Muscle of arm (tissue), 12 donors: ENCODE measurements around the gene PRADC1. TPM values are rescaled to one million over a fixed set of nuclear protein-coding genes. Genes with fewer than 3 reads are reported as not detected.

ENCODE experiments used
- DNase-seq: peaks from one replicate; pipeline ENCODE4 v3.0.0-alpha.2; 2013
- polyA plus RNA-seq, 12 donors: library from polyadenylated mRNA; unstranded; fragments of 120-200 nt; gene quantifications; one replicate each; pipeline ENCODE4 v1.2.1, GENCODE V29; 2013; ENCODE audit not compliant: insufficient read length in 12 of 12

The PRADC1 gene
- polyA plus RNA-seq, 12 donors = 15.9 to 32.8 (median 26.7) TPM; not detected in 1

- no peak for DNase-seq
These were observed 11.0 kb upstream of the PRADC1 start for GRCh38 chr2:73243884-73244570.

GRCh38 chr2:73239776-73240175, 6.7 kb upstream of the PRADC1 start:
- DNase-seq = no peak

GRCh38 chr2:73238976-73239375, 5.9 kb upstream of the PRADC1 start:
- DNase-seq = no peak

GRCh38 chr2:73238149-73238548, 5.1 kb upstream of the PRADC1 start:
- no peak for DNase-seq

- no peak for DNase-seq
These were observed 4.1 kb upstream of the PRADC1 start for GRCh38 chr2:73237168-73237567.

- no peak for DNase-seq
These were observed 2.4 kb upstream of the PRADC1 start for GRCh38 chr2:73235315-73236028.

GRCh38 chr2:73233932-73234832, 1.1 kb upstream of the PRADC1 start, which contains the start of gene CCT7:
TSS of gene CCT7 (plus strand) at chr2:73234308. CDS start at chr2:73234379, 71 bp downstream.
- peak; percentile 93 for DNase-seq

GRCh38 chr2:73232403-73233153, 461 bp downstream of the PRADC1 start:
- DNase-seq = peak; percentile 22

GRCh38 chr2:73228631-73229030, 4.4 kb downstream of the PRADC1 start:
- no peak for DNase-seq

GRCh38 chr2:73227086-73227485, 6.0 kb downstream of the PRADC1 start:
- DNase-seq = no peak

GRCh38 chr2:73225513-73226360, 7.3 kb downstream of the PRADC1 start:
- no peak for DNase-seq

GRCh38 chr2:73223821-73224220, 9.2 kb downstream of the PRADC1 start:
- DNase-seq = no peak

GRCh38 chr2:73218298-73218697, 14.7 kb downstream of the PRADC1 start:
- DNase-seq = no peak

- no peak for DNase-seq
These were observed 15.2 kb downstream of the PRADC1 start for GRCh38 chr2:73217826-73218225.

- no peak for DNase-seq
These were observed 15.9 kb downstream of the PRADC1 start for GRCh38 chr2:73217160-73217559.

- DNase-seq = no peak
These were observed 17.8 kb downstream of the PRADC1 start for GRCh38 chr2:73215254-73215653.

GRCh38 chr2:73214120-73215035, 18.7 kb downstream of the PRADC1 start, which contains the start of gene SMYD5:
TSS of gene SMYD5 (plus strand) at chr2:73214245. CDS start at chr2:73214267, 22 bp downstream.
- peak; percentile 84 for DNase-seq

GRCh38 chr2:73212448-73213176, 20.4 kb downstream of the PRADC1 start:
- peak; percentile 49 for DNase-seq

- no peak for DNase-seq
These were observed 21.0 kb downstream of the PRADC1 start for GRCh38 chr2:73212098-73212447.
